H1 (cell line): ENCODE measurements around the gene ZAP70. TPM values are rescaled to one million over a fixed set of nuclear protein-coding genes. Genes with fewer than 3 reads are reported as not detected.

Experiments used
- CTCF ChIA-PET: fragments of 300-600 bp; sonication (Branson Sonifier 250); formaldehyde crosslinking; loops from one replicate; lab custom pipeline; 2021; ENCODE audit not compliant: partially characterized antibody; lab: Charles Lee
- POLR2A ChIA-PET: fragments of 300-600 bp; sonication (Branson Sonifier 250); formaldehyde crosslinking; loops from one replicate; lab custom pipeline; 2021; ENCODE audit warnings: inconsistent platforms; ENCODE audit not compliant: partially characterized antibody; lab: Charles Lee
- DNase-seq, 2 experiments: peaks; one replicate each; pipeline versions ENCODE4 v3.0.0 to v3.0.0-alpha.2; 2010 to 2022; ENCODE audit warnings: low spot score in 2 of 2, low read depth in 1 of 2, mixed read lengths in 1 of 2
- FAIRE-seq: peaks from 2 replicates; lab custom pipeline; 2011; peaks lifted over from hg19 to GRCh38; lab: Jason Lieb, UNC
- H2AFZ ChIP-seq: 2 replicates; pipeline ENCODE4 v1.8.1; 2012; ENCODE audit warnings: low read length, inconsistent platforms
- H2AK5ac ChIP-seq: 2 replicates; pipeline ENCODE4 v1.6.1; 2013; ENCODE audit warnings: low read depth, low read length
- H2BK120ac ChIP-seq: replicated peaks from 2 replicates; pipeline ENCODE3; 2013; ENCODE audit warnings: low read depth, low read length, inconsistent platforms
- H2BK12ac ChIP-seq: 2 replicates; pipeline ENCODE4 v1.6.1; 2013; ENCODE audit warnings: low read depth, low read length
- H2BK15ac ChIP-seq: 2 replicates; pipeline ENCODE4 v1.6.1; 2013; ENCODE audit warnings: low read length
- H2BK20ac ChIP-seq: 2 replicates; pipeline ENCODE4 v1.6.1; 2013; ENCODE audit warnings: low read length
- H2BK5ac ChIP-seq: 2 replicates; pipeline ENCODE4 v1.6.1; 2013; ENCODE audit warnings: low read depth, low read length
- H3K14ac ChIP-seq: 2 replicates; pipeline ENCODE4 v1.6.1; 2013; ENCODE audit warnings: inconsistent platforms; ENCODE audit not compliant: insufficient read length
- H3K18ac ChIP-seq: 2 replicates; pipeline ENCODE4 v1.6.1; 2013; ENCODE audit warnings: low read length; ENCODE audit errors: extremely low read depth
- H3K23ac ChIP-seq: 2 replicates; pipeline ENCODE4 v1.6.1; 2013; ENCODE audit warnings: inconsistent platforms; ENCODE audit not compliant: insufficient read length
- H3K23me2 ChIP-seq: 2 replicates; pipeline ENCODE4 v1.6.1; 2013; ENCODE audit warnings: low read depth, low read length
- H3K27ac ChIP-seq: 2 replicates; pipeline ENCODE4 v1.6.1; 2011; ENCODE audit warnings: low read depth, low read length, inconsistent platforms
- H3K27me3 ChIP-seq, 4 experiments: replicated peaks in 1 of 4; 1 replicate in 1 of 4; 2 replicates in 3 of 4; pipeline versions ENCODE4 v1.6.1 to v1.8.1; 2011 to 2013; ENCODE audit warnings: low read length in 3 of 4, mild to moderate bottlenecking in 3 of 4, inconsistent platforms in 2 of 4, mixed read lengths in 2 of 4, moderate library complexity in 1 of 4; ENCODE audit not compliant: control insufficient read depth in 3 of 4, insufficient read depth in 3 of 4; ENCODE audit errors: extremely low read depth in 1 of 4
- H3K36me3 ChIP-seq, 4 experiments: 2 replicates each; pipeline versions ENCODE4 v1.6.1 to v1.8.1; 2011 to 2013; ENCODE audit warnings: mild to moderate bottlenecking in 4 of 4, low read length in 3 of 4, moderate library complexity in 2 of 4, control low read depth in 1 of 4, inconsistent platforms in 1 of 4; ENCODE audit not compliant: insufficient read depth in 4 of 4, control insufficient read depth in 2 of 4
- H3K4ac ChIP-seq: replicated peaks from 2 replicates; pipeline ENCODE3; 2013; ENCODE audit warnings: low read length, low read depth, mixed read lengths, inconsistent platforms; ENCODE audit not compliant: insufficient read length
- H3K4me1 ChIP-seq, 4 experiments: replicated peaks in 1 of 4; 1 replicate in 1 of 4; 2 replicates in 3 of 4; pipeline versions ENCODE4 v1.6.1 to v1.8.1; 2011 to 2013; ENCODE audit warnings: low read length in 3 of 4, inconsistent platforms in 2 of 4, mixed read lengths in 1 of 4; ENCODE audit not compliant: insufficient read depth in 4 of 4, control insufficient read depth in 3 of 4
- H3K4me2 ChIP-seq, 2 experiments: 2 replicates each; pipeline versions ENCODE4 v1.6.1 to v1.8.1; 2011 to 2013; ENCODE audit warnings: low read depth in 2 of 2, low read length in 2 of 2, control low read depth in 1 of 2, inconsistent platforms in 1 of 2, mild to moderate bottlenecking in 1 of 2; ENCODE audit not compliant: insufficient read depth in 1 of 2
- H3K4me3 ChIP-seq, 4 experiments: fragments of 200-600, 300-600 bp in 1 of 4; sonication (generic), shearing (Covaris generic), sonication (Bioruptor Twin) in 1 of 4; 2 replicates each; pipeline versions ENCODE4 v1.5.1 to v1.8.1; 2011 to 2016; ENCODE audit warnings: low read length in 4 of 4, low read depth in 3 of 4, control low read depth in 2 of 4, inconsistent platforms in 2 of 4, mild to moderate bottlenecking in 2 of 4, mixed read lengths in 1 of 4, moderate library complexity in 1 of 4; ENCODE audit not compliant: insufficient read depth in 2 of 4; ENCODE audit errors: extremely low read depth in 1 of 4
- H3K56ac ChIP-seq: replicated peaks from 2 replicates; pipeline ENCODE3; 2013; ENCODE audit warnings: low read depth, mild to moderate bottlenecking, mixed read lengths, low read length, inconsistent platforms; ENCODE audit not compliant: insufficient read length
- H3K79me1 ChIP-seq: 2 replicates; pipeline ENCODE4 v1.6.1; 2013; ENCODE audit warnings: low read depth, low read length, control low read depth
- H3K79me2 ChIP-seq, 2 experiments: 2 replicates each; pipeline versions ENCODE4 v1.6.1 to v1.8.1; 2012 to 2013; ENCODE audit warnings: low read length in 2 of 2, mild to moderate bottlenecking in 2 of 2, inconsistent platforms in 1 of 2; ENCODE audit not compliant: insufficient read depth in 2 of 2, control insufficient read depth in 1 of 2
- H3K9ac ChIP-seq, 4 experiments: replicated peaks in 1 of 4; 1 replicate in 1 of 4; 2 replicates in 3 of 4; pipeline versions ENCODE4 v1.6.1 to v1.8.1; 2011 to 2013; ENCODE audit warnings: low read depth in 3 of 4, low read length in 3 of 4, control low read depth in 2 of 4, mild to moderate bottlenecking in 2 of 4, moderate library complexity in 2 of 4, inconsistent platforms in 1 of 4; ENCODE audit errors: extremely low read depth in 1 of 4
- H3K9me3 ChIP-seq, 2 experiments: 2 replicates each; pipeline versions ENCODE4 v1.6.1 to v1.8.1; 2012 to 2013; ENCODE audit warnings: mild to moderate bottlenecking in 2 of 2, moderate library complexity in 2 of 2, control low read depth in 1 of 2, inconsistent platforms in 1 of 2, low read depth in 1 of 2, low read length in 1 of 2, mixed read lengths in 1 of 2; ENCODE audit not compliant: insufficient read depth in 2 of 2
- H4K20me1 ChIP-seq, 2 experiments: replicated peaks in 1 of 2; 2 replicates each; pipeline versions ENCODE3 to v1.8.1; 2011 to 2013; ENCODE audit warnings: inconsistent platforms in 2 of 2, low read length in 2 of 2, mild to moderate bottlenecking in 1 of 2; ENCODE audit not compliant: insufficient read depth in 2 of 2, control insufficient read depth in 1 of 2
- H4K5ac ChIP-seq: 2 replicates; pipeline ENCODE4 v1.6.1; 2013; ENCODE audit warnings: low read length, low read depth, mixed read lengths, inconsistent platforms; ENCODE audit not compliant: insufficient read length
- H4K8ac ChIP-seq: 2 replicates; pipeline ENCODE4 v1.8.0; 2013; ENCODE audit warnings: mild to moderate bottlenecking, moderate library complexity, low read length, inconsistent platforms; ENCODE audit not compliant: insufficient read depth; ENCODE audit errors: extremely low read depth
- H4K91ac ChIP-seq: replicated peaks from 2 replicates; pipeline ENCODE3; 2013; ENCODE audit warnings: low read length, mixed read lengths, inconsistent platforms; ENCODE audit not compliant: insufficient read length
- SP1 ChIP-seq: IDR thresholded peaks from 2 replicates; pipeline ENCODE4 v1.6.1; 2011; ENCODE audit warnings: low read depth, low read length
- WGBS, 2 experiments: shearing (Covaris generic) in 1 of 2; methylation state at CpG; one replicate each; pipeline versions ENCODE4 v1.1.6 to v1.1.7; 2013 to 2015; ENCODE audit warnings: low lambda C conversion rate in 2 of 2, mixed read lengths in 2 of 2, inconsistent platforms in 1 of 2, low coverage in 1 of 2, missing lambda C conversion rate in 1 of 2; ENCODE audit not compliant: insufficient replicate concordance in 2 of 2, insufficient coverage in 1 of 2, insufficient read length in 1 of 2; ENCODE audit errors: extremely low coverage in 1 of 2, missing lambda C conversion rate in 1 of 2; 5-methylcytosine and 5-hydroxymethylcytosine counted together
- polyA plus RNA-seq, 7 experiments: library from polyadenylated mRNA; depleted of rRNA in 3 of 7; stranded (reverse) in 5 of 7; unstranded in 2 of 7; fragments of >200 nt in 5 of 7; fragments of 200-250 nt in 2 of 7; gene quantifications; 1 replicate in 5 of 7; 2 replicates in 1 of 7; 4 replicates in 1 of 7; pipeline versions ENCODE4 v1.2.1 to v1.2.3, GENCODE V29; 2011 to 2013; ENCODE audit warnings: missing spikeins in 2 of 7, mixed read lengths in 2 of 7
- total RNA-seq: library from RNA; stranded (reverse); fragmentation: NEBNext Ultra II Directional; extraction: Animal tissue kit (Norgen Biotek cat#: 25700); gene quantifications from 2 replicates; pipeline ENCODE4 v1.2.1, GENCODE V29; 2021
- TF ChIP-seq, protein P1 (sequence below): IDR thresholded peaks from 2 replicates; pipeline ENCODE4 v1.6.1; 2011; ENCODE audit warnings: low read depth, mild to moderate bottlenecking, low read length; ENCODE audit not compliant: insufficient read depth
- TF ChIP-seq, protein P2 (sequence below): IDR thresholded peaks from 2 replicates; pipeline ENCODE4 v1.6.1; 2011; ENCODE audit warnings: low read length, improper control_type of control experiment

ZAP70 gene
- total and polyA plus RNA-seq, 2 of the 8 experiments (the other 6 are each of a cell fraction or from before 2014, with no cell fraction given) = 0.15 TPM; not detected in 1

DNA sequence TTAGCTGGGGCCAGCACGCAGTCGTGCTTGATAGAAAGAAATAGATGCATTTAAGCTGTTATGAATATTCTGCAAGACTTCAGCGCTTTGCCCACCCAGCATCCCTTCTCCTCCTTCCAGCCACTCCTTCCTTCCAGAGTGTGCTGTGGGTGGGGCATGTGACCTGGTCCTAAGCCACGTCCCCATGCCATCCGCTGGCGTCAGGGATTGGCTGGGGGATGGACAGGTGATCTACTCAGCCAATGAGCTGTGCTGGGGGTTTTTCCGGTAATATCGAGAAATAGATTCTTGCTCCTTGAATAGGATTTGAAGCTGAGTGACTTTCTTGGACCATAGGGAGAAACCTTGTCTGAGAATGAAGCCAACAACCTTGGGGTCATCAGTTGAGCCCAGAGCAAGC lies 4.8 kb upstream of the ZAP70 start:
- Histone ChIP-seq H3K36me3 (no peaks in the 10 kb centered on the region), H4K8ac (no peak overlapping the region), H4K91ac (no peak overlapping the region), H3K4me1 (0 out of 7 replicates have a peak, but pooled peaks cover 0 to 3% (median 0%) of the 10 kb centered on the region in 4 experiments), H2BK20ac (no peak overlapping the region), H3K23me2 (no peaks in the 10 kb centered on the region; the same call in 1 of the 2 replicates), H3K56ac (no peak overlapping the region), H2AFZ (no peak overlapping the region), H3K14ac (no peak overlapping the region), H2BK12ac (no peak overlapping the region), H3K79me2 (no peaks in the 10 kb centered on the region), H3K79me1 (no peaks in the 10 kb centered on the region), H2BK15ac (no peak overlapping the region), H4K5ac (no peak overlapping the region), H2BK120ac (no peak overlapping the region), H3K27ac (no peak overlapping the region), H3K4me2 (no peak overlapping the region), H2BK5ac (no peak overlapping the region), H3K18ac (no peak overlapping the region), H3K4ac (no peak overlapping the region), H3K9ac (no peak overlapping the region), H3K9me3 (no peaks in the 10 kb centered on the region), H4K20me1 (no peaks in the 10 kb centered on the region), H2AK5ac (no peak overlapping the region), H3K27me3 (no peaks in the 10 kb centered on the region), H3K4me3 (no peak overlapping the region), H3K23ac (no peak overlapping the region)
- POLR2A ChIA-PET = interaction anchor here (0.8 to 1.6 kb wide), 3 partner anchors 31 to 60 kb away, joined by 3 to 5 read pairs (median 3); no protein-coding TSS in a partner anchor
- CTCF ChIA-PET = interaction anchor here (0.7 to 13.6 kb wide), 18 partner anchors 9 to 561 kb away, joined by 3 to 202 read pairs (median 4); no protein-coding TSS in a partner anchor
- TF ChIP-seq, protein P1, sequence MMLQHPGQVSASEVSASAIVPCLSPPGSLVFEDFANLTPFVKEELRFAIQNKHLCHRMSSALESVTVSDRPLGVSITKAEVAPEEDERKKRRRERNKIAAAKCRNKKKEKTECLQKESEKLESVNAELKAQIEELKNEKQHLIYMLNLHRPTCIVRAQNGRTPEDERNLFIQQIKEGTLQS = peak; percentile 9; the same call in 1 of the 2 replicates
- TF ChIP-seq SP1 = no peak
- TF ChIP-seq, protein P2, sequence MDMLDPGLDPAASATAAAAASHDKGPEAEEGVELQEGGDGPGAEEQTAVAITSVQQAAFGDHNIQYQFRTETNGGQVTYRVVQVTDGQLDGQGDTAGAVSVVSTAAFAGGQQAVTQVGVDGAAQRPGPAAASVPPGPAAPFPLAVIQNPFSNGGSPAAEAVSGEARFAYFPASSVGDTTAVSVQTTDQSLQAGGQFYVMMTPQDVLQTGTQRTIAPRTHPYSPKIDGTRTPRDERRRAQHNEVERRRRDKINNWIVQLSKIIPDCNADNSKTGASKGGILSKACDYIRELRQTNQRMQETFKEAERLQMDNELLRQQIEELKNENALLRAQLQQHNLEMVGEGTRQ = peak; percentile 54; the same call in 1 of the 2 replicates
- DNase-seq (no peak), FAIRE-seq (no peak)
- WGBS, 2 experiments = 92% methylated on average over 8 of the region's 8 CpGs; no CpG with 5 or more reads in 1 of the 2 experiments
